Non-pigmented ciliary epithelial cell (primary cell): ENCODE data around the gene COL4A1.

Experiments used
- DNase-seq: peaks from one replicate; pipeline ENCODE4 v3.0.0-alpha.2; 2010; ENCODE audit warnings: low read depth

The COL4A1 gene

DNA sequence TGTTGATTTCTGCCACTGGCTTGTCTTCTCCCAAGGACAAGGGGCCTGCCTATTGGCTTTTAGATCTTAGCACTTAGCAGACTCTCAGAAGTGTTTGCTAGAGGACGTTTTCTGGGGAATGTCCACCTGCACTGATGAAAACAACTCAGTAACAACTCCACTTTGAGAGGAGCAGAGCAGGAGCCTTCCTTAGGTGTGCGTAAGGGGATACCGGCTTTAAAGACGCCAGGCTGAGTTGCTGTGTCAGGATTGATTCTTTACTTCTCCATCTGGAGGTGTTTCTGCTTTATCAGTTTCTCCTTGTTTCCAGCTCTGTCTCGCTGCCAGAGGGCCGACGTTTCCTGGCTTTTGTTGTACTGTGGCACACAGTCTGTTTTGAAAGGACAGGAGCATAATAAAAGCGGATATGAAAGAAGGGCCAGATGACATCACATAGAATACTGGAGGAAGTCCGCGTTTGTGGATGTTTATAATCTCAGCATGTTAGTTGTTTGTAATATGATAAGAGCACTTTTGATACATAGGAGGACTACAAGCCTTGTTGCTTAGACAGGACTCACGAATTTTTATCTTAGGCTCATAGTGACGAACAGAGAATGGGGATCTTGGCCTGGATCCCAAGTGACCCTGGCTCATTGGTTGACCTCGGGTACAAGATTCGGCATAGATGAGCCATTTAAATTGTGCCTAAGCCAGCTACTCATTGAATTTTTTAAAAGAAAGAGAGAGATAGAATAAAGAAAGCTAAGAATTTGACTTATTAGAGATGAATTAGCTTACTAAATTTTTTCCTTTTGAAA, 34.7 kb upstream of the COL4A1 start:
- DNase-seq, result no peak

DNA sequence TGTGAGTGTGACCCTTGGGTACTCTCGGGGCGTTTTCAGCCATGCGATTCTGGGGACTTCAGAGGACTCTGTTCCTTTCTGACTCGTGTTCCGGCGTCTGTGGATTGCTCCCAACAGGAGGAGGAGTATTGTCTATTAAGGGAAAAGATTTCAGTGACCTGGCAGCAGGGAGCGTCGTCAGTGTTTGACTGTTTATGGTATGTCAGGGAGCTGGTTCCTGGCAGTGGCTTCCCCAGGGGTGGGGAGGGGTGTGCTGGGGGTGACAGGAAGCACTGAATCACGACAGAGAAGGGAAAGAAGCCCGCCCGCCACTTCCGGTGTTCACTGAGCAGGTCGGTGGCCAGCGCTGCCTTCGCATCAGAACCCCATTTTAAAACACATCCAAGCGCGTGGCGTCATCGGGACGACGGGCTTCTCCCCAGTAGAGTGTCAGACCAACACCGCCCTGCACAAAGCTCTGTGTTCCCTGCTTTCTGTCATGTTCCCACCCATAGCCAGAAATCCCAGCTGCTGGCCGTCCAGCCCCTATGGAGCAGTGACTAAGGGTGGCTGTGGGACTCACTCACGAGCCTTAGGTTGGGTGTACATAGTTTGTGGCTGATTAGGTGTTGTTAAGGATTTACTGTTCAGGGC, 34.0 kb upstream of the COL4A1 start:
- DNase-seq, result no peak

DNA sequence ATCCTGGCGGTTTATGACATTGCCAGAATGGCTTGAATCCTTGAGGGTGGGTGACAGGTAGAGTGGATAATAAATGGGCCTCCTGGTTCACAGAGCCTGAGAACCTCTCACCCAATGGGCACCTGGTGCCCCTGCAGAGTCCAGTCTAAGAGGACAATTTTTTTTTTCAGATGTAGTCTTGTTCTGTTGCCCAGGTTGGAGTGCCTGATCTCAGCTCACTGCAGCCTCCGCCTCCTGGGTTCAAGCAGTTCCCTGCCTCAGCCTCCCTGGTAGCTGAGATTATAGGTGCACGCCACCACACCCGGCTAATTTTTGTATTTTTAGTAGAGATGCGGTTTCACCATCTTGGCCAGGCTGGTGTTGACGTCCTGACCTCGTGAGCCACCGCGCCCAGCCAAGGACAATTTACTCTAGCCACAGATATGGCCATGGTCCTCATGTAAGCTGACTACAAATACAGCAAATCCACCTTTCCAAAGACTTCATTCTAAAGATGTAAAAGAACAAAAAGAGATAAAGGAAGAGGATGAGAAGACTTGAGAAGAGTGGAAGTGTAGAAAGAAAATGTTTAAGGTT, 33.1 kb upstream of the COL4A1 start:
- DNase-seq, result no peak

DNA sequence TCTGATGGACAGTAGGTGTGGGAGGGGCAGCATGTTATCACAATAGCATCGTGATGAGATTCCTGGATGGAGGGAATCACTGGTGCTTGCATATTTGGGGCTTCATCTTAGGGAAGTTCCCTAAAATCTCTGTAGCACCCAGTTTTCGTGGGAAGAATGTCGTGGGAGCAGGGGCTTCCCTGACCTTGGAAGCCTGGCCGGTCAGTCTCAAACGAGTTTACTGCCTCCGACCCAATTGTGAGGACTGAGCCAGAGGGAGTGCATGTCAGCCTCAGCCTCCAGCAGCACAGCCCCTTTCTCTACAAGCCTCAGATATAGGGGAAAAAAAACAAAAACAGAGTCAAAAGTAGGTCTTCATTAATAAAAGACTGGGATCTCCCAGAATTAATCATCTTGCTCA, 32.3 kb upstream of the COL4A1 start:
- DNase-seq, result no peak

DNA sequence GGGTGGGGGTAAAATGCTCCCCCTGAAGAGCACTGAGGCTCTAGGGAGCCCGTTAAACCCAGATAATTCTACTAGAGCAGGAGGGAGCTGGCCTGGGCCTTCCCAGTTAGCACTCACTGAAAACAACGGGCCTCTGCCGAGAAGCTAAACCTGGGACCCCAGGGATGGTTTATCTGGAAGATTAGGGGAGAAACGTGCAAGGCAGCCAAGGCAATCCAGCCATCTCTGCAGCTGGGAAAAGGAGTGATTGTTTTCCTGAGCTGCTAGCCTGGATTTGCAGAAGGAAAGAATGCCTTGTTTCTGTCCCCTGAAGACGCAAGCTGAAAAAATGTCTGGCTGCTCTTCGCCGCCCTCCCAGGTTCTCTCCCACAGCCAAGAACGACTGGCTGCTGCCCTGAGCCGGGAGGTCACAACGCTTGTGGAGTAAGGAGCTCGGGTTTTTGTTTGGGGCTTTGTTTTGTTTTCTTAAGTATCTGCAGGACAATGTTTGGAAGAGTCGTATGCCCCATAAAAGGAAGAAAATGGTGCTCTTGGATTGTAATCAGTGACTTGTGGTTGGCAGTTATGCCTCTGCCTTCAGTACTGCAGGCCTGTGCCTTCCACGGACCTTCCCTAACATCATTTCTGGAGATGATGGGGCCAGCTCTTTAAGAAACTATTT, 31.6 kb upstream of the COL4A1 start:
- DNase-seq, result no peak

DNA sequence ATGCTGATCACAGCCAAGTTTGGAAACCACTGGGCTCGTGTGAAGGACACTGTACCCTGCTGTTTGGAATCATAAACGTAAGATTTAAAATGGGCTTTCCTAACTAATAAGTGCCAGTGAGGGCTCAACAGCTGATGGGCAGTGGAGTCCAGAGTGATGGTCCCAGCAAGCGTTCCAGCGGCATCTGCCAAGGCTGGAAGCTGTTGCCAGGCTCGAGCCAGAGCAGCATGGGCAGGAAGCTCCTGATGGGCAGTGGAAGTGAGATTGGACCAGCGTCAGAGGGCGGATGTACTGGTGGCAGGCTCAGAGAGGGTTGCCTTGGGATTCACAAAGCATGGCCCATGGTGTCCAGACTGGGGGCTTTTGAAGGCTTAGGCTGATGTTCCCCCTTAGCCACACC, 30.3 kb upstream of the COL4A1 start:
- no peak for DNase-seq

DNA sequence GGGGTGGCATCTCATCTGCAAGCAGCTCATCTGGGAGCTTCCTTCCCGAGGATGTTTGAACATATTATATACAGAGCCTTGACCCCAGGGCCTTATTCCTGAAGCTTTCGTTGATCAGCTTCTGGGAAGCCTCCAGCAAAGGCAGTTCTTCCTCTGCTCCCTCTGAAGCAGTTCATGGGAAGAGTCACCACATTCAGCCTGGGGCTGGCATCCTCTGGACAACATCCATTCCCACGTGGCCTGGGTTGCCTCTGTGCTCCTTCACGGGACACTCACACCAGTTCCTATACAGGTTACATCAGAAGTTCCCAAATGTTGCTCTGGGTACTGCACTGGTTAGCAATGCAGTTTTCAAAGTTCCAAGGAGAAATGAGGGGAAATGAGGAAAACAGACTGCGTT, 29.7 kb upstream of the COL4A1 start:
- DNase-seq, result no peak

DNA sequence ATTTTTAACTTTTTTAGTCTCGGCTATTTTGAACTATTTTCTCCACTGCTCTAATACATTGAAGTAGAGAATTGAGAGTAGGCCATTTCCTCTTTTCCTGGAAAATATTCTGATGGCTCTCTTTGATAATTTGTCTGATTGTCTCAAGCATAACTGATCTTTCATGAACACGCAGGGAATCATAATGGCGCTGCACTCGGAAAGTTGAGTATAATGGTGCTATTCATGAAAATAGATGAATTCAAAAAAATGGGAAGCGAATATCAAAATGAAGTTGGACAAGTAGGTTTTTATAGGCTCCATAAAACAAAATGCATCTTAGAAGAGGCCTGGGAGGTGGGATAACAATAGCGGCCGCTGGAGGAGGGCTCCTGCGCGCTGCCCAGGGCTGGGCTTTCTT, 29.2 kb upstream of the COL4A1 start:
- no peak for DNase-seq

DNA sequence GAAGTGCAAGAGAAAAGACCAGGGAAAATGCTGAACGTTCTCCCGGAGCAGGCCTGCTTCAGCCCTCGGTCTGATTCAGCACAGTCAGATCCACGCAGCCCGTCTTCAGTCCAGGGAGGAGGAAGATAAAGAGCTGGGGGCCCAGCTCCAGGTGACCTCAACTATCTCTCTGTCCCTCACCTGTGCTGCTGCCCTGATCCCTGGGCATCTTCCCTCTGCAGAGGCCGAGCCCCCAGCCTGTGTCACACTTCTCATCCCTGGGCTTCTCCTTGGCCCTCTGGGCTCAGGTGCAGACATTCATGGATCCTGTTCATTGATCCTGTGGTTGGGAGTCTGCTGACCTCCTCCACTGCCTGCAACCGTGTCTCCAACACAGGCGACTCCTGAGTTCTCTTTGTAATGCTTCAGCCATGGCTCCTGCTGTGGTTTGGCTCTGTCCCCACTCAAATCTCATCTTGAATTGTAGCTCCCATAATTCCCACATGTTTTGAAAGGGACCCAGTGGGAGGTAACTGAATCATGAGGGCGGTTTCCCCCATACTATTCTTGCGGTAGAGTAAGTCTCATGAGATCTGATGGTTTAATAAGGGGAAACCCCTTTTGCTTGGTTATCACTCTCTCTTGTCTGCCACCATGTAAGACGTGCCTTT, 28.0 kb upstream of the COL4A1 start:
- DNase-seq, result no peak

DNA sequence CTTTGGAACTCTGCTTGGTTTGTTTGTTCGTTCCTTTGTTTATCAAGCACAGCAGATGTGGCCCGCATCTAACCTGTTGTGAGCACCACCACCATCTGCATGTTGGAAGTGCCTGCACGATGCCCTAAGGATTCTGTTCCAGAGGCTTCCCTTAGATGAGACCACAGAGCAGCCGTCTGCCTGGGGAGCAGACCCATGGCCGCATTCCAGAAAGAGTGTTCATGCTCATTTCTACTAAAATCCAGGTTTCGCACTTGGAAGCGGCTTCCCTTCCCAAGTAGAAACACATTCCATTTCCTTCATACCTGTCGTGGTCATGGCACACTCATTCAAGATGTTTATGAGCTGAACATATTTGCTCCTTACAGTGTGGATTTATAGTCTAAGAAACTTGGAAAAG, 27.3 kb upstream of the COL4A1 start:
- no peak for DNase-seq

DNA sequence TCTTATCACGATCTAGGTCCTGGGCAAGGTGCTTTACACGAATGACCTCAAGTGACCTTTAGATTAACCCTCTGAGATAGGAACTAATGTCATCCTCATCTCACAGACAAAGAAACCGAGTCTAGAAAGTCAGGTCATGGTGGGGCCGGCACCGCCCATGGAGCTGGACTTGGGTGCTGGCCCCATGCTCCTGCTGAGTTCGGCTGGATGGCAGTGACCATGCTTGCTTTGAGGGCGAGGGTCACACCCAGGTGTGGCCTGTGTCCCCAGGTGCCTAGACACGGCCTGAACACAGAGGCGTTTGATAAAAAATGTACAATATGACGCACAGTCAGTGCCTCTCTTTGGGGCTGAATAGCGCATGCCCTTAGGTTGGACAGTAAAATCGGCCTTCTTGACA, 26.9 kb upstream of the COL4A1 start:
- no peak for DNase-seq

DNA sequence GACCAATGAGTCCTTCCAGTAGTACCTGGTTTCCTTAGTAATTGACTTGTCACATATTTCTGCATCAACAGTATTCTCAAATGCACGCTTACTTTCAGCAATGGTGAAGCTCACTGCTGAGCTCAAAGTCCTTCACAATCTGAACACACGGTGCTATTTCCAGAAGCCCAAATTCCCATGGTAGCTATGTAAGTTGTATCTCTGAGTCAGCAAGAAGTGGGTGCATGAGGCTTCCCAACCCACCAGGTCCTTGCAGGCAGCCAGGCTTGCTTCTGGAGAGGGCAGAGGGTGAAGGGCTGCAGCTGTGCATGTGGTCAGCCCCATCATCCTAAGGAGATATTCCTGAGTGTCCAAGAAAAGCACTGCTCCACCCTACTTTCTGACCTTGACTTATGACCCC, 25.8 kb upstream of the COL4A1 start:
- no peak for DNase-seq

DNA sequence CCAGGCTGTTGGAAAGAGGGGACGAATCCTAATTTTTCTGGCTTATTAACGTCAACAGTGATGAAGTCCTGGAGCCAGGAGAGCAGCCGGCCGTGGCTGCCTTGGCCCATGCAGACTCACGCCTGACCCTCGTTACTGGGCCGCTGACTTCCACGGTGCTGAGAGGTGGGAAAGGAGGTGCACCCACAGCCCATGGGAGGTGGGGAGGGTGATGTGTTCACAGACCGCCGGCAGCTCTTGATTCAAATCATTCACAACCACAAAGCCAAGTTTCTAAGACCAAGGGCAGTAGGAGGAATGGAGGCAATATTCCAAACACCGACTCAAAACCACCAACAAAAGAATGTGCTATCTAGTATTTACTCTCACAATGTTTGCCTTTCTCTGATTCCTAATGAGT, 24.4 kb upstream of the COL4A1 start:
- no peak for DNase-seq

DNA sequence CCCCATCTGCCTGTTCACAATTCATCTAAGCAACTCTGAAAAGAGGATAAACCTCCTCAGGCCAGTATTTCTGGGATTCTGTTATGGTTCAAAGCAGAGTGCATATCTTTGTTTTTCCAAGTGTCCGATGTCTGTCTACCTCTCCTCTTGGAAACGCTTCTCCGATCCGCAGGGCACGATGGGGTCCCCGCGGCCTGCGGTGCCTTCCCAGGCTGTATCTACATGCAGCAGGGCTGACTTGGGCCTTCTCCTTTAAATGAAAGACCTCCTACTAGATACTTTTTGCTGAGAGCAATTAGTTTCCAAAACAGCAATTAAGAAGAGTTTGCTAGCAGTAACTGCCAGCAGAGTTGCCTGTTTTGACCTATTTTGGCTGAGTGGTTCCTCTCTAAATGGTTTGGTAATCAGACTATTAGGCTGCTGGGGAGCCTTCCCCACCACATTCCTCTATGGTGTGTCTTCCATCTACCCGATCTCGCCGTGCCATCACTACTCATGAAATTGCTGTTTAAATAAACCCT, 23.6 kb upstream of the COL4A1 start:
- no peak for DNase-seq

DNA sequence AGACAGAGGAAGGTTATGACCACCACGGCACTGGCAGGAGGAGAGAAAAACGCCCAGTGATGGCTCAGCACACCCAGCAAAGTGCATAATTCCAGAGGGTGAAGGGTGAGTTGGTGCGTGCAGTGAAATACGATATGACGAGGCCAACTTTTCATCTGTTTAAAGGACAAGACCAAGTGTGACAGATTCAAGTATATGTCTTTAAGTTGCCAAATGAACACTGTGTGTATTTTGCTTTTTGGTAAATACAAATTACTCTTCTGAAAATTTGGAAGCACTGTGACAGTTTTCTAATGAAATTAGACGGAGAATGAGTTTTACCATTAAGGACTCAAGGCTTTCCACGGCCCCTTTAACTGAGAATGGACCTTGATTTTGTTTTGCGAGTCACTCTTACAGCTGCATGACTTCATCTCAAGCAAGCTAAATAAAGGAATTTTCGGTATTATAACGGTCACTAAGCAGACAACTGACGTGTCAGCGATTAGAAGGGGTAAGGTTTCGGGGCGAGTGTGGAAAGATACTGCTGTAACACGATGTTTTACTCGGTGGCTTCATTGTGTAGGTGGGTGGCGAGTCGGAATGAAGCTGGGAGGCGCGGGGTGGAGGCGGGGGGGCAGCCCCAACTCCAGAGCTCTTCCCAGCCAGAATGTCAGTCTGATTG, 23.0 kb upstream of the COL4A1 start:
- DNase-seq, result no peak

DNA sequence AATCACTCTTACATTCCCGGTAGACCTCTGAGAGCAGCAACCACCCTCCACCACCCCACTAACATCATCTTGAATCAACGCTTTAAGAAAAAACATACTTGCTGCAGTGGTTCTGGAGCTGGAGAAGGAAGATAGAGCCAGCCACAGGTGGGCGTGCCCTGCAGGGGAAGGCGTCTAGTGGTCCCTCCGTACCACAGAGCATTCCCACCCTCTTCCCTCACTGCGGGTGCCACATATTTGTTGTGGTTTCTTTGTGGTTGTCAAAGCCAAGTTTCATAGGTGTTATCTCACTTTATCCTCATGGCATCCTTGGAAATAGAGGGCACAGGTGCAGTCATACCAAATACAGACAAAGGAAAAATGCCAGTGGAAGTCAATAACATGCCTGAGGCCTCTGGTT, 22.3 kb upstream of the COL4A1 start:
- no peak for DNase-seq

DNA sequence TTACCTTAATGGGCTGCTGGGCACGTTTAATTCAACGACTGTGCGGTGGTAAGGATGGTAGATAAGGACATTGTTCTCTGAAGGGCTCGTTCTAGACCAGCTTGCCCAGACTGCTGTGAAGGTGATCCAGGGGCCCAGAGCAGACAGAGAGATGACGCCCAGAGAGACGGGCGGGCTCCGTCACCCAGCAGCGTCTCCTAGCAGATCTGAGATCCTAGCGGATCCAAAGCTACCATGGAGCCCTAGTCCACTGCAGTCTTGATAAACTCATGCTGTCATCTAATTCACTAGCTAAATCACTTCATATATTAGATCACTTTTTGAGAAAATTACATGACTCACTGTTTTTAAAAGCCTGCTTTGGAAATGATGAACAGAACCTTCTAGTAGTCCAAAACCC, 21.6 kb upstream of the COL4A1 start:
- DNase-seq, result no peak

DNA sequence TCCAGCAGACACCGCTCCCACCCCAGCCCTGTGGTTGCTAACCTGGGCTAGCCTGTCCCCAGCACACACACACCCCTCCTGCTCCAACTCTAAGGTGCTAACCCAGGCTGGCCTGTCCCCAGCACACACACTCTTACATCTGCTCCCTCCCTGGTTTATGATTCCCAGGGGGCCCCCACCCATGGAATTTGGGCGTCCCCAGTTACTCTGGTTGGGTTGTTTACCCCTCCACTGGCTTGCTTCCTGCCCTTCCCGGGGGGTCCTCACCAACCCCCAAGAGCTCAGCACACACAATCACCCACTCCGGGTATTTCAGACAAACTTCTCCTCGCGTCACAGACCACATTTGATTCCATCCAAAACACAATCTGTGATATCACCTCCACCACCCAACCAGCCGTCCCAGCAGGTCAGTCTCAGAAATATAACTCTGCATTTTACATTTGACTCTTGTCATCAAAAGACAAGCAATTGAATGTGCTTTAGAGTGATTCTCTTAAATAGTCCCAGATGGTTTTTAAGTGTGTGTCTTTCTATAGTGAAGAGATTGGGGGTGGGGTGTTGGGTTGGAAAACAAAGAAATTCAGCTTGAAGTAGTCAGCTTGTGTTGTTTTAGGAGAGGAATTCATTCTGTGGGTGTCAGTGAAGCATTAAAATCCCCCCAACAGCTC, 20.2 kb upstream of the COL4A1 start:
- DNase-seq, result no peak

DNA sequence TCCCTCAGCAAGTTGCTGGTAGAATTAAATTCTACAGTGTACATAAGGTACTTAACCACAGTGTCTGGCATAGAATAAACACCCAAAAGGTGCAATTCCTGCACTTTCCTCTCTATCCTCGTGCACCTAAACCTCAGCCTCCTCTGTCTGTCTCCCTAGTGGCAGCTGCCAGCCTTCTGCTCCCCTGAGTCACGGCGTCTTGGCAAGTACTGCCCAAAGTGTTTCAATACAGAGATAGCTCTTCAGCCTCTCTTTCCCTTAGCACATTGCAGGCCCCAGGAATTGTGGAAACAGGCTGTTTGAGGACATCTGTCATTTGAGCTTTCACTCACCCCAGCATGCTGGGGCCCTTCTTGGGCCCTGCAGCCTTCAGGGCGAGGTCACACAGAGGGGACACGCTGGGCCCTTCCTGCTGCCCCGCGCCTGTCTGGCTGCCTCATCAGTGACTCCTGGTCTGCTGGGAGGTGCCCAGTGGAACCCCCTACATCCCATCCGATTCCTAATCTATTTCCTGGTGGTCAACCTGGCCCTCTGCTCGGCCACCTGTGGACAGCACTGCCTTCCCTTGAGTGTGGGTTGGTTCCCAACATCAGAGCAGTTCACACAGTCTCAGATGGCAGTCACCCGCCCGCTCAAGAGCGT, 19.4 kb upstream of the COL4A1 start:
- no peak for DNase-seq

DNA sequence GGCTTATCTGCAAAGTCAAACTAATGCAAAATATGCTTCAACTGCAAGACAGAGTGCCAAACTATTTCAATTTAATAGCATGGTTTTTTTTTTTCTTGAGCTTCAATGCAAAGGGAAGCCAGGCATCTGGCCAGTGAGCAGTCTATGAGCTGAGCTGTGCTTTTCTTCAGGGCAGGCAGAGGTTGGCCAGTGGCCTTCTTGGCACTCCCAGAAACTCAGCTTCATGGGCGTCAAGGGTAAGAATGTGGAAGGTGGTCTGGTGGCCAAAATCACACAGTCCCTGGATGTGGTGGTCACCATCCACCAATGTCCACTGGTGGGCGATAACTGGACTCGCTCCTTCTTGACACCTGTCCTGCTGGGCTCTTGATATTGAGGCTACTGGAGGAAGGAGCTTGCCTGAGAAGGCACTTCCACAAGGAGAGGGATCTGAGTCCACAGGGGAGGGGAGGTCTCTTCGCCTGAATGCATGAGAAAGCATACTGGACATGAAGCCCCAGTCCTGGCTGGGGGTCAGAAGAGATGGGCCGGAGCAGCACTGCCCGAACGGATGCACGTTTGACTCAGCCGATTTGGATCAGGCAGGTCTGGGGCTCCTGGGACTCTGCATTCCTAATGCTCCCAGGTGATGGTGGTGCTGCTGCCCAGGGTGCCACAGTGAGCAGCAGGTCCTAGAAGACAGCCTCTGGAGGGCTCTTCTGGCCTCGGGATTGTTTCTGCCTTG, 17.2 kb upstream of the COL4A1 start:
- DNase-seq, result no peak
